ENCODE data around the gene TMEM205. TPM values are rescaled to one million over a fixed set of nuclear protein-coding genes. Genes with fewer than 3 reads are reported as not detected.

Gene TMEM205
- total RNA-seq, 1 donor from 2014 or later: 46.0 TPM

DNA sequence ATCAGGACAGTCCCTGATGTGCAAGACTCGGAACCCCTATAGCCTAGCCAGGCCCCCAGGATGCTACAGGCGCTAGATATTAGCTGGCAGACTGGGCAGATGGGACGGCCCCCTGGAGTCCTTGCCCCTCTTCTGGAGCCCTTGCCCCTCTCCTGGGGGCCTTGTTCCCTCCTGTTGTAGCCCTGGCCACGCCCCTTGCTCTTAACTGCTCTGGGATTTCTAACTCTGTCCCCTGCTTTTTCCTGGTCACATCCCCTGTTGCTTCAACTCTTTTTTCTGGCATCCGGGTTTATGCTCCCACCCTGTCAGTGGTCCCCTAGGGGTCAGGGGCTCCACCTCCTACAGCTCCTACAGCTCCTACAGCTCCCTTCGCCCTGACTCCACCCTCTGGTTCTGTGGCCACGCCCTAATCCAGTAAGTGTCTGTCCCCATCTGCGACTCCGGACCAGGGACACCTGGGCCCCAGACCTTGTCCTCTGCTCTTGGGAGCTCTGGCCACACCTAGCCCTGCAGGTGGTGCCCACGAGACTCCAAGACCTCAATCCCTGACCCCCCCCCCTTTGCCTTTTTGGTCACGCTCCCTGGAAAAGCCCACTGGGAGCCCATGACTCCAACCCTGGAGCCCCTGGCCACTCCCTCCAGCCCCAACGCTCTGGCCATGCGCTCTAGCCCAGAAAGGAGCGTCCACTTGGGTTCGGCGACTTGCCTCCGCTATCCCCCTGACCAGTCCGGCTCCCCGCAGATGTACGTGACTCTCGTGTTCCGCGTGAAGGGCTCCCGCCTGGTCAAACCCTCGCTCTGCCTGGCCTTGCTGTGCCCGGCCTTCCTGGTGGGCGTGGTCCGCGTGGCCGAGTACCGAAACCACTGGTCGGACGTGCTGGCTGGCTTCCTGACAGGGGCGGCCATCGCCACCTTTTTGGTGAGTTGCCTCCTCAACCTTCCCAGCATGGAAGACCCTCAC is 16.0 kb upstream of the TMEM205 start:
- TF ChIP-seq EZH2 (IDR thresholded peaks at IDR 0.05; ENCODE audit: insufficient read depth, low read length): no peak
- TF ChIP-seq, protein P1, sequence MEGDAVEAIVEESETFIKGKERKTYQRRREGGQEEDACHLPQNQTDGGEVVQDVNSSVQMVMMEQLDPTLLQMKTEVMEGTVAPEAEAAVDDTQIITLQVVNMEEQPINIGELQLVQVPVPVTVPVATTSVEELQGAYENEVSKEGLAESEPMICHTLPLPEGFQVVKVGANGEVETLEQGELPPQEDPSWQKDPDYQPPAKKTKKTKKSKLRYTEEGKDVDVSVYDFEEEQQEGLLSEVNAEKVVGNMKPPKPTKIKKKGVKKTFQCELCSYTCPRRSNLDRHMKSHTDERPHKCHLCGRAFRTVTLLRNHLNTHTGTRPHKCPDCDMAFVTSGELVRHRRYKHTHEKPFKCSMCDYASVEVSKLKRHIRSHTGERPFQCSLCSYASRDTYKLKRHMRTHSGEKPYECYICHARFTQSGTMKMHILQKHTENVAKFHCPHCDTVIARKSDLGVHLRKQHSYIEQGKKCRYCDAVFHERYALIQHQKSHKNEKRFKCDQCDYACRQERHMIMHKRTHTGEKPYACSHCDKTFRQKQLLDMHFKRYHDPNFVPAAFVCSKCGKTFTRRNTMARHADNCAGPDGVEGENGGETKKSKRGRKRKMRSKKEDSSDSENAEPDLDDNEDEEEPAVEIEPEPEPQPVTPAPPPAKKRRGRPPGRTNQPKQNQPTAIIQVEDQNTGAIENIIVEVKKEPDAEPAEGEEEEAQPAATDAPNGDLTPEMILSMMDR (IDR thresholded peaks at IDR 0.05; ENCODE audit: insufficient read depth, low read depth, low read length): no peak

DNA sequence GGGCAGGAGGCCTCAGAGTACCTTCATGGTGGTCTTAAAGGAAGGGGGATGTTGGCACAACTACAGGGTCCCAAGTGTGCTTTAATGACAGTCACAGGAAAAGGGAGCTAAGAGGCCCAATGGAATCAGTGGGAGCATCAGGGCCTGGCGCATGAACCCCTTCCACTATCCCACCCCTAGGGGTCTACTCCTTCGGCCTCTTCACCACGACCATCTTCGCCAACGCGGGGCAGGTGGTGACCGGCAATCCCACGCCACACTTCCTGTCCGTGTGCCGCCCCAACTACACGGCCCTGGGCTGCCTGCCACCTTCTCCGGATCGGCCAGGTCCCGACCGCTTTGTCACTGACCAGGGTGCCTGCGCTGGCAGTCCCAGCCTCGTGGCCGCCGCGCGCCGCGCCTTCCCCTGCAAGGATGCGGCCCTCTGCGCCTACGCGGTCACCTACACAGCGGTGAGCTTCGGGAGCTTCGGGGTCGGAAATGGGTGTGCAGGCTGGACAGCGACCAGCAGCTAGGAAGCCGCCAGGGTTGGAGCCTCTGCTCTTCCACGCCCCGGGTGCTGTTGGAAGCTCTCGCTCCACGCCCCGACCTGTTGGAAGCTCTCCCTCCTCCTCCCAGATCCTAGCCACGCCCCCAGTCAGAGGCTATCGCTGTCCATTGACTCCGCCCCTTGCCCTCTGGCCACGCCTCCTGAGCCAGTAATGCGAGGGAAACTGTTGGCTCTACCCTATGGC is 15.1 kb upstream of the TMEM205 start:
- DNase-seq (ENCODE audit: low read depth) (no peak), FAIRE-seq (no peak)
- Mint-ChIP-seq H3K4me1 (ENCODE audit: low read depth, unreplicated experiment) (no peaks in the 10 kb centered on the region), H3K36me3 (ENCODE audit: low read depth, unreplicated experiment) (peaks cover 25% of the 10 kb centered on the region), H3K4me3 (ENCODE audit: unreplicated experiment) (no peak overlapping the region), H3K27ac (ENCODE audit: unreplicated experiment) (no peak overlapping the region), H3K27me3 (ENCODE audit: low read depth, unreplicated experiment) (peaks cover 6% of the 10 kb centered on the region), H3K9me3 (ENCODE audit: unreplicated experiment) (no peaks in the 10 kb centered on the region)
- H3K27ac ChIP-seq (ENCODE audit: low read depth, low read length): no peak overlapping the region
- no peak overlapping the region for H3K9ac ChIP-seq (ENCODE audit: low read length)
- peaks cover under 1% of the 10 kb centered on the region for H3K79me2 ChIP-seq (ENCODE audit: insufficient read depth, low read length)
- H4K20me1 ChIP-seq (ENCODE audit: insufficient read depth, low read length): peaks cover 37% of the 10 kb centered on the region
- no peak overlapping the region for H3K4me3 ChIP-seq (ENCODE audit: insufficient read depth, low read depth, low read length)
- TF ChIP-seq EZH2 (IDR thresholded peaks at IDR 0.05; ENCODE audit: insufficient read depth, low read length): no peak
- TF ChIP-seq, protein P1 (IDR thresholded peaks at IDR 0.05; ENCODE audit: insufficient read depth, low read depth, low read length): no peak
- H2AFZ ChIP-seq (ENCODE audit: low read depth, low read length): no peak overlapping the region
- H3K4me2 ChIP-seq (ENCODE audit: low read length): no peak overlapping the region
- no peaks in the 10 kb centered on the region for H3K27me3 ChIP-seq (ENCODE audit: insufficient read depth, low read length)
- no peaks in the 10 kb centered on the region for H3K9me3 ChIP-seq (ENCODE audit: insufficient read depth, low read depth, low read length)
- peaks cover 1% of the 10 kb centered on the region for H3K4me1 ChIP-seq (ENCODE audit: insufficient read depth, low read length)
- H3K36me3 ChIP-seq (ENCODE audit: insufficient read depth, low read length): no peaks in the 10 kb centered on the region

More for the DNA sequence above, 16.0 kb upstream of the TMEM205 start:
- Histone ChIP-seq H3K27ac (ENCODE audit: low read depth, low read length) (no peak overlapping the region), H3K79me2 (ENCODE audit: insufficient read depth, low read length) (no peaks in the 10 kb centered on the region), H3K4me1 (ENCODE audit: insufficient read depth, low read length) (no peaks in the 10 kb centered on the region), H3K27me3 (ENCODE audit: insufficient read depth, low read length) (no peaks in the 10 kb centered on the region), H4K20me1 (ENCODE audit: insufficient read depth, low read length) (peaks cover 29% of the 10 kb centered on the region), H3K9ac (ENCODE audit: low read length) (no peak overlapping the region), H3K9me3 (ENCODE audit: insufficient read depth, low read depth, low read length) (no peaks in the 10 kb centered on the region), H3K4me2 (ENCODE audit: low read length) (no peak overlapping the region), H2AFZ (ENCODE audit: low read depth, low read length) (no peak overlapping the region), H3K4me3 (ENCODE audit: insufficient read depth, low read depth, low read length) (no peak overlapping the region), H3K36me3 (ENCODE audit: insufficient read depth, low read length) (no peaks in the 10 kb centered on the region)
- FAIRE-seq: no peak
- Mint-ChIP-seq H3K4me1 (ENCODE audit: low read depth, unreplicated experiment) (no peaks in the 10 kb centered on the region), H3K27me3 (ENCODE audit: low read depth, unreplicated experiment) (peaks cover 6% of the 10 kb centered on the region), H3K9me3 (ENCODE audit: unreplicated experiment) (no peaks in the 10 kb centered on the region), H3K4me3 (ENCODE audit: unreplicated experiment) (peak overlapping the region; percentile 34), H3K27ac (ENCODE audit: unreplicated experiment) (no peak overlapping the region), H3K36me3 (ENCODE audit: low read depth, unreplicated experiment) (peaks cover 23% of the 10 kb centered on the region)
- DNase-seq (ENCODE audit: low read depth): no peak

All from astrocyte (in vitro differentiated cells and primary cell).